Measurements from ENCODE around the gene PTPN11.

PTPN11 gene

DNA sequence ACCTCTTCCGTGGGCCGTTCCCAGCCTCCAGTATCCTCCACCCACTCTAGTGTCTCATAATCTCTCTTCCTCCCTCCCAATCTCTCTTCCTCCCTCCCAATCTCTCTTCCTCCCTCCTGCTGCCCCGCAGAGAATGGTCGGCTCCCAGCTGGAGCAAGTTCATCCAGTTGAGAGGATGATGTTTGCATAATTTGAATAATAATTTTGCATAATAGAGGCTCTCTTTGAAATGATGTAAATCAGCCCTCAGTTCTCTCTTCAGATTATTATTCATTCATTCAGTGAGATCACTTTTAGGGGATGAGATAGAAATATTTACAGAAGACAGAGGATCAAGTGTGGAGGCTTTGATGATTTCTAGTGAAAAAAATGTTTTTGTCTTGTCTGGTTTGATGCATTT is 125.0 kb downstream of the PTPN11 start:
- no peaks in the 10 kb centered on the region for H3K36me3 ChIP-seq (ENCODE audit: insufficient read depth, insufficient read length, low read length)
- DNase-seq (ENCODE audit: low read depth, low spot score), result no peak
- no peaks in the 10 kb centered on the region for H3K27me3 ChIP-seq (ENCODE audit: insufficient read depth, insufficient read length)
- TF ChIP-seq ZNF274 (IDR thresholded peaks at IDR 0.05; ENCODE audit: low read depth, low read length) (no peak), YY1 (IDR thresholded peaks at IDR 0.05; ENCODE audit: insufficient read depth, insufficient read length) (no peak), SUZ12 (IDR thresholded peaks at IDR 0.05; ENCODE audit: extremely low read depth, insufficient read depth, insufficient read length) (no peak)
- no peak overlapping the region for H3K9ac ChIP-seq (ENCODE audit: insufficient read length, low read depth)
- H3K9me3 ChIP-seq (ENCODE audit: insufficient read depth, low read length), result no peaks in the 10 kb centered on the region
- no peaks in the 10 kb centered on the region for H3K4me1 ChIP-seq (ENCODE audit: insufficient read depth, insufficient read length)
- no peak overlapping the region for H3K4me3 ChIP-seq (ENCODE audit: insufficient read length, low read depth)

GRCh38 chr12:112546339-112546738 is 127.6 kb downstream of the PTPN11 start:
- Histone ChIP-seq H3K4me3 (ENCODE audit: insufficient read length, low read depth) (no peak overlapping the region), H3K9ac (ENCODE audit: insufficient read length, low read depth) (no peak overlapping the region), H3K27me3 (ENCODE audit: insufficient read depth, insufficient read length) (no peaks in the 10 kb centered on the region), H3K4me1 (ENCODE audit: insufficient read depth, insufficient read length) (no peaks in the 10 kb centered on the region), H3K9me3 (ENCODE audit: insufficient read depth, low read length) (no peaks in the 10 kb centered on the region; the same call in 1 of the 2 replicates), H3K36me3 (ENCODE audit: insufficient read depth, insufficient read length, low read length) (no peaks in the 10 kb centered on the region)
- TF ChIP-seq ZNF274 (IDR thresholded peaks at IDR 0.05; ENCODE audit: low read depth, low read length) (no peak), YY1 (IDR thresholded peaks at IDR 0.05; ENCODE audit: insufficient read depth, insufficient read length) (no peak), SUZ12 (IDR thresholded peaks at IDR 0.05; ENCODE audit: extremely low read depth, insufficient read depth, insufficient read length) (no peak)
- DNase-seq (ENCODE audit: low read depth, low spot score), result no peak

DNA sequence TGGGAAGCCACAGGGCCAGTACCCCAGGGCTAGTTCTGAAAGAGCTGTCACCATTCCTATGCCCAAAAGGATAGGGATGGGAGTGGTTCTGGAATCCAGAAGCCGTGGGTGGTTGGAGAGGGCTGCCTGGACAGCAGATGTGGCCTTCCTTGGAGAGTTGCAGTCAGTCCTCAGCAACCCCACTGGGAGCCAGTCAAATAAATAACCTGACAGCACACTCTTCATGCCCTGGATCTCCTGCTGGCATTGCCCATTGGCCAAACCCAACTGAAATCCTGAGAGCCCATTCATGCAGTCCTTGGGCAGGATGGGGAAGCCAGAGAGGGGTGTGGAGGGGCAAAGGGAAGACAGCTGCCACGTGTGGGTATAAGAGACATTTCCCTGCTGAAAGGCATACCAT is 128.2 kb downstream of the PTPN11 start:
- no peaks in the 10 kb centered on the region; the same call in 1 of the 2 replicates for H3K9me3 ChIP-seq (ENCODE audit: insufficient read depth, low read length)
- H3K9ac ChIP-seq (ENCODE audit: insufficient read length, low read depth), result no peak overlapping the region
- H3K4me1 ChIP-seq (ENCODE audit: insufficient read depth, insufficient read length), result no peaks in the 10 kb centered on the region
- H3K4me3 ChIP-seq (ENCODE audit: insufficient read length, low read depth), result no peak overlapping the region
- no peak for DNase-seq (ENCODE audit: low read depth, low spot score)
- TF ChIP-seq ZNF274 (IDR thresholded peaks at IDR 0.05; ENCODE audit: low read depth, low read length), result no peak
- TF ChIP-seq SUZ12 (IDR thresholded peaks at IDR 0.05; ENCODE audit: extremely low read depth, insufficient read depth, insufficient read length), result no peak
- no peak for TF ChIP-seq YY1 (IDR thresholded peaks at IDR 0.05; ENCODE audit: insufficient read depth, insufficient read length)
- H3K27me3 ChIP-seq (ENCODE audit: insufficient read depth, insufficient read length), result no peaks in the 10 kb centered on the region
- H3K36me3 ChIP-seq (ENCODE audit: insufficient read depth, insufficient read length, low read length), result no peaks in the 10 kb centered on the region

DNA sequence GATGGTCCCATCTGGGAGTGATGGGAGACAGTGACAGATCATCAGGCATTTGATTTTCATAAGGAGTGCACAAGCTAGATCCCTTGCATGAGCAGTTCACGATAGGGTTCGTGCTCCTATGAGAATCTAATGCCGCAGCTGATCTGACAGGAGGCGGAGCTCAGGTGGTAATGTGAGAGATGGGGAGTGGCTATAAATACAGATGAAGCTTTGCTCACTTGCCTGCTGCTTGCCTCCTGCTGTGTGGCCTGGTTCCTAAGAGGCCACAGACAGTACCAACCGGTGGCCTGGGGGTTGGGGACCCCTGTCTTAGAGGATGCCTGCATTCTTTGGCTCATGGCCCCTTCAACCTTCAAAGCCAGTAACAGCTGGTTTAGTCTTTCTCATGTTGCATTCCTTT is 130.3 kb downstream of the PTPN11 start:
- Histone ChIP-seq H3K4me1 (ENCODE audit: insufficient read depth, insufficient read length) (no peaks in the 10 kb centered on the region), H3K9ac (ENCODE audit: insufficient read length, low read depth) (no peak overlapping the region), H3K36me3 (ENCODE audit: insufficient read depth, insufficient read length, low read length) (no peaks in the 10 kb centered on the region), H3K27me3 (ENCODE audit: insufficient read depth, insufficient read length) (no peaks in the 10 kb centered on the region), H3K9me3 (ENCODE audit: insufficient read depth, low read length) (no peaks in the 10 kb centered on the region; the same call in 1 of the 2 replicates), H3K4me3 (ENCODE audit: insufficient read length, low read depth) (no peak overlapping the region)
- TF ChIP-seq ZNF274 (IDR thresholded peaks at IDR 0.05; ENCODE audit: low read depth, low read length) (no peak), YY1 (IDR thresholded peaks at IDR 0.05; ENCODE audit: insufficient read depth, insufficient read length) (no peak), SUZ12 (IDR thresholded peaks at IDR 0.05; ENCODE audit: extremely low read depth, insufficient read depth, insufficient read length) (no peak)
- DNase-seq (ENCODE audit: low read depth, low spot score), result no peak

- Histone ChIP-seq H3K36me3 (ENCODE audit: insufficient read depth, insufficient read length, low read length) (no peaks in the 10 kb centered on the region), H3K27me3 (ENCODE audit: insufficient read depth, insufficient read length) (no peaks in the 10 kb centered on the region), H3K4me1 (ENCODE audit: insufficient read depth, insufficient read length) (no peaks in the 10 kb centered on the region), H3K9me3 (ENCODE audit: insufficient read depth, low read length) (no peaks in the 10 kb centered on the region; the same call in 1 of the 2 replicates), H3K4me3 (ENCODE audit: insufficient read length, low read depth) (no peak overlapping the region), H3K9ac (ENCODE audit: insufficient read length, low read depth) (no peak overlapping the region)
- no peak for TF ChIP-seq ZNF274 (IDR thresholded peaks at IDR 0.05; ENCODE audit: low read depth, low read length)
- no peak for TF ChIP-seq YY1 (IDR thresholded peaks at IDR 0.05; ENCODE audit: insufficient read depth, insufficient read length)
- no peak for TF ChIP-seq SUZ12 (IDR thresholded peaks at IDR 0.05; ENCODE audit: extremely low read depth, insufficient read depth, insufficient read length)
- no peak for DNase-seq (ENCODE audit: low read depth, low spot score)
These were observed 132.9 kb downstream of the PTPN11 start for GRCh38 chr12:112551681-112552080.

GRCh38 chr12:112555621-112556233 is 137.0 kb downstream of the PTPN11 start:
- Histone ChIP-seq H3K9me3 (ENCODE audit: insufficient read depth, low read length) (no peaks in the 10 kb centered on the region), H3K36me3 (ENCODE audit: insufficient read depth, insufficient read length, low read length) (no peaks in the 10 kb centered on the region), H3K27me3 (ENCODE audit: insufficient read depth, insufficient read length) (no peaks in the 10 kb centered on the region), H3K4me1 (ENCODE audit: insufficient read depth, insufficient read length) (no peaks in the 10 kb centered on the region), H3K4me3 (ENCODE audit: insufficient read length, low read depth) (no peak overlapping the region), H3K9ac (ENCODE audit: insufficient read length, low read depth) (no peak overlapping the region)
- DNase-seq (ENCODE audit: low read depth, low spot score), result no peak
- TF ChIP-seq SUZ12 (IDR thresholded peaks at IDR 0.05; ENCODE audit: extremely low read depth, insufficient read depth, insufficient read length), result no peak
- no peak for TF ChIP-seq ZNF274 (IDR thresholded peaks at IDR 0.05; ENCODE audit: low read depth, low read length)
- no peak for TF ChIP-seq YY1 (IDR thresholded peaks at IDR 0.05; ENCODE audit: insufficient read depth, insufficient read length)

GRCh38 chr12:112557951-112558630 is 139.3 kb downstream of the PTPN11 start:
- DNase-seq (ENCODE audit: low read depth, low spot score), result no peak
- no peak overlapping the region for H3K4me3 ChIP-seq (ENCODE audit: insufficient read length, low read depth)
- no peaks in the 10 kb centered on the region for H3K36me3 ChIP-seq (ENCODE audit: insufficient read depth, insufficient read length, low read length)
- no peaks in the 10 kb centered on the region for H3K27me3 ChIP-seq (ENCODE audit: insufficient read depth, insufficient read length)
- no peak overlapping the region for H3K9ac ChIP-seq (ENCODE audit: insufficient read length, low read depth)
- TF ChIP-seq SUZ12 (IDR thresholded peaks at IDR 0.05; ENCODE audit: extremely low read depth, insufficient read depth, insufficient read length), result no peak
- H3K4me1 ChIP-seq (ENCODE audit: insufficient read depth, insufficient read length), result no peaks in the 10 kb centered on the region
- no peaks in the 10 kb centered on the region for H3K9me3 ChIP-seq (ENCODE audit: insufficient read depth, low read length)

Data from NT2/D1 (cell line).